ENCODE results near the gene ZBTB46.

The ZBTB46 gene

DNA sequence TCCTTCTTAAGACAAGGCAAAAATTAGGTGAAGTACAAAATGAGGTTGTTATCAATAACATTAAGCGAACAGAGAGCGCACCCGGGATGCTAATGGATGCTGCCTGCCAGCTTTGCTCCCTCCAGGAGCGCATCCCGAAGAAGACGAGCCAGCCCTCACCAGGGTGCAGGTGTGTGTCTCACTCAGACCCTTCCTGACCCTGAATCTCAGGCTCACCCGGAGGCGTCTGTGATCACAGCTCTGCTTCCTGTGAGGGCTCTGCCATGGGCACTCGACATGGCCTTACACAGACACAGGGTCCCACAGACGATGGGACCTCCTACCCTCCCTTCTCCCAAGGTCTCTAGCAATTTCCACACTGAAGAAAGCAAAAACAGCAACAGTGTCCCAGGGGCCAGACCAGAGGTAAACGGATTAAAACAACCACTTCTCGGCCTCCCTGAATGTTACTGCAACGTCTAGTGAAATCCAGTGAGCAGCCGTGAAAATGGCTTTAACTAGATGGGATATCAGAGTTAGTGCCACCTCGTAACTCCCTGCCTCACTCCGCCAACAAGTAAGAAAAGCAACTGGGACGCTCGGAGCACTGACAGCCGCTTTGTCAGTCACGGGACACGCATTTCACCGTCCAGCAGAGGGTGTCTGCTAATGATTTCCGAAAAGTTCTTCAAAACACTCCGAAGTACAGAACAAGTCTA lies 11.7 kb downstream of the ZBTB46 start:
- no peak for DNase-seq (ENCODE audit: low read depth)
- H3K4me3 ChIP-seq (ENCODE audit: low read depth, low read length), result no peak overlapping the region
- TF ChIP-seq, protein P1, sequence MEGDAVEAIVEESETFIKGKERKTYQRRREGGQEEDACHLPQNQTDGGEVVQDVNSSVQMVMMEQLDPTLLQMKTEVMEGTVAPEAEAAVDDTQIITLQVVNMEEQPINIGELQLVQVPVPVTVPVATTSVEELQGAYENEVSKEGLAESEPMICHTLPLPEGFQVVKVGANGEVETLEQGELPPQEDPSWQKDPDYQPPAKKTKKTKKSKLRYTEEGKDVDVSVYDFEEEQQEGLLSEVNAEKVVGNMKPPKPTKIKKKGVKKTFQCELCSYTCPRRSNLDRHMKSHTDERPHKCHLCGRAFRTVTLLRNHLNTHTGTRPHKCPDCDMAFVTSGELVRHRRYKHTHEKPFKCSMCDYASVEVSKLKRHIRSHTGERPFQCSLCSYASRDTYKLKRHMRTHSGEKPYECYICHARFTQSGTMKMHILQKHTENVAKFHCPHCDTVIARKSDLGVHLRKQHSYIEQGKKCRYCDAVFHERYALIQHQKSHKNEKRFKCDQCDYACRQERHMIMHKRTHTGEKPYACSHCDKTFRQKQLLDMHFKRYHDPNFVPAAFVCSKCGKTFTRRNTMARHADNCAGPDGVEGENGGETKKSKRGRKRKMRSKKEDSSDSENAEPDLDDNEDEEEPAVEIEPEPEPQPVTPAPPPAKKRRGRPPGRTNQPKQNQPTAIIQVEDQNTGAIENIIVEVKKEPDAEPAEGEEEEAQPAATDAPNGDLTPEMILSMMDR (IDR thresholded peaks at IDR 0.05; ENCODE audit: low read depth, low read length, missing control alignments), result no peak

DNA sequence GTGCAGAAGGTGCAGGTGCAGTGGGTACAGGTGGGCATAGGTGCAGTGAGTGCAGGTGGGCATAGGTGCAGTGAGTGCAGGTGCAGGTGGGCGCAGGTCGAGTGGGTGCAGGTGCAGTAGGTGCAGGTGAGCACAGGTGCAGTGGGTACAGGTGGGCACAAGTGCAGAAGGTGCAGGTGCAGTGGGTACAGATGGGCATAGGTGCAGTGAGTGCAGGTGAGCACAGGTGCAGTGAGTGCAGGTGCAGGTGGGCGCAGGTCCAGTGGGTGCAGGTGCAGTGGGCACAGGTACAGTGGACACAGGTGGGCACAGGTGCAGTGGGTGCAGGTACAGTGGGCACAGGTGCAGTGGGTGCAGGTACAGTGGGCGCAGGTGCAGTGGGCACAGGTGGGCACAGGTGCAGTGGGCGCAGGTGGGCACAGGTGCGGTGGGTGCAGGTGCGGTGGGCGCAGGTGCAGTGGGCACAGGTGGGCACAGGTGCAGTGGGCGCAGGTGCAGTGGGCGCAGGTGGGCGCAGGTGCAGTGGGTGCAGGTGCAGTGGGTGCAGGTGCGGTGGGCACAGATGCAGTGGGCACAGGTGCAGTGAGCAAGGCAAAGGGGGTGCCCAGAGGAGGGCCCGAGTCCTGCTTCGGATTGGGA lies 15.3 kb downstream of the ZBTB46 start:
- no peak for DNase-seq (ENCODE audit: low read depth)
- no peak overlapping the region for H3K4me3 ChIP-seq (ENCODE audit: low read depth, low read length)
- TF ChIP-seq, protein P1 (IDR thresholded peaks at IDR 0.05; ENCODE audit: low read depth, low read length, missing control alignments), result no peak

DNA sequence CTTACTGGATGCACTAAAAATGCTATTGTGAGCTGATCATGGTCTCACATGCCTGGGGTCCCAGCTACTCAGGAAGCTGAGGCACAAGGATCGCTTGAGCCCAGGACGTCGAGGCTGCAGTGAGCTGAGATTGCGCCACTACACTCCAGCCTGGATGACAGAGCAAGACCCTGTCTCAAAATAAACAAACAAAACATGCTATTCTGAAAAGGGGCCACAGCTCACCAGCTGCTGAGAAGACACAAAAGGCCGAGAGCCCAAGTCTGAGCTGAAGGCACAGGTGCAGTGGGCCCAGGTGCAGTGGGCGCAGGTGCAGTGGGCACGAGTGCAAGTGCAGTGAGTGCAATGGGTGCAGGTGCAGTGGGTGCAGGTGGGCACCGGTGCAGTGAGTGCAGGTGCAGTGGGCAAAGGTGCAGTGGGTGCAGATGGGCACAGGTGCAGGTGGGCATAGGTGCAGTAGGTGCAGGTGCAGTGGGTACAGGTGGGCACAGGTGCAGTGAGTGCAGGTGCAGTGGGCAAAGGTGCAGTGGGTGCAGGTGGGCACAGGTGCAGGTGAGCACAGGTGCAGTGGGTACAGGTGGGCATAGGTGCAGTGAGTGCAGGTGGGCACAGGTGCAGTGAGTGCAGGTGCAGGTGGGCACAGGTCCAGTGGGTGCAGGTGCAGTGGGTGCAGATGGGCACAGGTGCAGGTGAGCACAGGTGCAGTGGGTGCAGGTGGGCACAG lies 16.0 kb downstream of the ZBTB46 start:
- DNase-seq (ENCODE audit: low read depth), result no peak
- TF ChIP-seq, protein P1 (IDR thresholded peaks at IDR 0.05; ENCODE audit: low read depth, low read length, missing control alignments), result no peak
- H3K4me3 ChIP-seq (ENCODE audit: low read depth, low read length), result no peak overlapping the region

DNA sequence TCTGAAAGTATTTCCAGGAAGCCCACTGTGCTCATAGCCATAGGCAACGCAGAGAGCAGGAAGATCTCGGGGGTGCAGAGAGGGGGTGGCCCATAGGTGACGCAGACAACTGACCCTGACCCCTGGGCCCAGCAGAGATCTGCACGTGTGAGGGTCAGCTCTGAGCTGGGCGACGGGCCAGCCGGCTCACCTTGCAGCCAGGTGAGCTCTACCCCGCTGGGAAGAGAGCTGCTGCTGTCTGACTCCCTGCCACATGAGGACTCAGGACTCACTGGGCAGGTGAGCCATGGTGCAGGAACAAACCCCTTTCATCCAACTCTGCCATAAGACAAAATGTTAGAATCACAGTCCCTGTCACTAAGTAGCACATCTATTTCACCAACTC lies 19.6 kb downstream of the ZBTB46 start:
- no peak for DNase-seq (ENCODE audit: low read depth)
- no peak overlapping the region for H3K4me3 ChIP-seq (ENCODE audit: low read depth, low read length)
- TF ChIP-seq, protein P1 (IDR thresholded peaks at IDR 0.05; ENCODE audit: low read depth, low read length, missing control alignments), result no peak

DNA sequence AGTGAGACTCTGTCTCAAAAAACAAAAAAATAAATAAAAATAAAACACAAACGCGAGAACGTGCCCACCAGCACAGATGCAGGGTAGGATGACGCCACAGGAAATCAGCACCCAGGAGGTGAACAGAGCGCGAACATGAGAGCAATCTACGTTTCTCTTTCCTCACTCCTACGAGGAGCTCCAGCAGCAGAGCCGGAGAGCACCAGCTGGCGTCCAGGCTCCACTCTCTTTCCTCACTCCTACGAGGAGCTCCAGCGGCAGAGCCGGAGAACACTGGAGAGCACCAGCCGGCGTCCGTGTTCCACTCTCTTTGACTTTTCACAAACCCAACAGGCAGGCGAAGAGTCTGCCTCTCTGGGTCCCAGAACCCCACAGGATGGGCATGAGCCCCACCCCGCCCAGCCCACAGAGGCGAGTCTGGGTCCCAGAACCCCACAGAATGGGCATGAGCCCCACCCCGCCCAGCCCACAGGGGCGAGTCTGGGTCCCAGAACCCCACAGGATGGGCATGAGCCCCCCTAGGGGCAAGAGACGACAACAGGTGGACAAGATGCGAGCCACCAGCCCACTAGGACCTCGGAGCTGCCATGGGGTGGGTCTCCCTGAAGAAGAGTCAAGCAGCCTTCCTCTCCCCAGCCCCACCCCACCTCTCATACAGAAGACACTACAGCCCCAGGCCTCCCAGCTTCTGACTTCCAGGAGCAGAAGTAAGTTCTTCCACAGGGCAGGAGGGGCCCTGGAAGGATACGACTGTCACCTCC lies 20.2 kb downstream of the ZBTB46 start:
- H3K4me3 ChIP-seq (ENCODE audit: low read depth, low read length), result no peak overlapping the region
- TF ChIP-seq, protein P1 (IDR thresholded peaks at IDR 0.05; ENCODE audit: low read depth, low read length, missing control alignments), result no peak
- no peak for DNase-seq (ENCODE audit: low read depth)

DNA sequence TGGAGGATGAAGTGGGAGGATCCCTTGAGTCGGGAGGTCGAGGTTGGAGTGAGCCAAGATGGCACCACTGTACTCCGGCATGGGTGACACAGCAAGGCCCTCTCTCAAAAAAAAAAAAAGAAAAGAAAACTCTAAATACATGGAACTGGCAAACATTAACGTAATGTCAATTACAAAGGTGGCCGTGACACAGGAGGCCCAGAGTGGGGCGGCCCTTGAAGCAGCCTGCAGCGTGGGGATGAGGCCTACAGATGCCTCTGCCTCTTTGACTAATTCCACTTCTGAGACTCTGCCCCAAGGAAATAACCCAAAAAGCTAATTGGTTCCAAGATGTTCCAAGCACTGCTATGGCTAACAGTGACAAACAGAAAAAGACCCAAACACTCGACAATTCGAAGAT lies 21.2 kb downstream of the ZBTB46 start:
- no peak overlapping the region for H3K4me3 ChIP-seq (ENCODE audit: low read depth, low read length)
- TF ChIP-seq, protein P1 (IDR thresholded peaks at IDR 0.05; ENCODE audit: low read depth, low read length, missing control alignments), result no peak
- DNase-seq (ENCODE audit: low read depth), result no peak

Measured in GM12864 (cell line).